K562 (cell line): ENCODE data around the gene CEP131. TPM values are rescaled to one million over a fixed set of nuclear protein-coding genes. Genes with fewer than 3 reads are reported as not detected.

Source experiments
- ATAC-seq: fragments of 200-7000 bp; cut with Tn5 transposase; 3 replicates; pipeline ENCODE4 v1.9.1; 2020; ENCODE audit warnings: moderate library complexity
- BruUV-seq: library from RNA; stranded (reverse); fragments of 400-500 nt; replicated peaks from 2 replicates; lab custom pipeline; 2021; lab: Mats Ljungman, UMichigan
- CTCF ChIA-PET: fragments of 300-600 bp; formaldehyde crosslinking; extraction: SDS; loops from one replicate; lab custom pipeline; 2021; ENCODE audit warnings: low intra/inter-chr PET ratio; lab: Yijun Ruan, JAX
- POLR2A ChIA-PET: fragments of 300-600, 350-650 bp; sonication (Branson Sonifier 250); formaldehyde crosslinking; extraction: SDS; loops from one replicate; lab custom pipeline; 2021; ENCODE audit warnings: antibody characterized with exemption, inconsistent platforms; lab: Yijun Ruan, JAX
- DNase-seq, 4 experiments: peaks; one replicate each; pipeline versions ENCODE4 v3.0.0 to v3.0.0-alpha.2; 2011 to 2018; ENCODE audit warnings: low spot score in 3 of 4, mixed read lengths in 3 of 4; ENCODE audit errors: extremely low read depth in 1 of 4
- FAIRE-seq: peaks from 2 replicates; lab custom pipeline; 2011; peaks lifted over from hg19 to GRCh38; lab: Jason Lieb, UNC
- H2AFZ ChIP-seq: 2 replicates; pipeline ENCODE4 v1.6.0; 2011; ENCODE audit warnings: low read depth, low read length, control low read depth, inconsistent platforms
- H3K27ac ChIP-seq: fragments of 200-600 bp; 3 replicates; pipeline ENCODE4 v1.8.0; 2011; ENCODE audit warnings: low read depth, mild to moderate bottlenecking, control low read depth, inconsistent platforms, low read length, moderate library complexity, mixed read lengths; ENCODE audit errors: extremely low read depth
- H3K27me3 ChIP-seq, 2 experiments: fragments of 300-600 bp in 1 of 2; 2 replicates in 1 of 2; 3 replicates in 1 of 2; pipeline versions ENCODE4 v1.6.0 to v1.8.0; 2011; ENCODE audit warnings: inconsistent platforms in 2 of 2, low read length in 2 of 2, mild to moderate bottlenecking in 1 of 2, mixed read lengths in 1 of 2, moderate library complexity in 1 of 2; ENCODE audit not compliant: control insufficient read depth in 2 of 2, insufficient read depth in 2 of 2
- H3K36me3 ChIP-seq: fragments of 300-600 bp; 3 replicates; pipeline ENCODE4 v1.8.0; 2011; ENCODE audit warnings: mild to moderate bottlenecking, low read length, inconsistent platforms; ENCODE audit not compliant: control insufficient read depth, insufficient read depth
- H3K4me1 ChIP-seq, 2 experiments: fragments of 200-600 bp in 1 of 2; replicated peaks in 1 of 2; 2 replicates in 1 of 2; 3 replicates in 1 of 2; pipeline versions ENCODE4 v1.5.1 to v1.8.0; 2011; ENCODE audit warnings: inconsistent platforms in 2 of 2, low read length in 2 of 2, mild to moderate bottlenecking in 1 of 2, mixed read lengths in 1 of 2, moderate library complexity in 1 of 2; ENCODE audit not compliant: control insufficient read depth in 2 of 2, insufficient read depth in 2 of 2
- H3K4me2 ChIP-seq: 2 replicates; pipeline ENCODE4 v1.6.1; 2011; ENCODE audit warnings: low read length, control low read depth, inconsistent platforms, mixed read lengths; ENCODE audit not compliant: insufficient read depth
- H3K4me3 ChIP-seq: fragments of 200-600 bp; sonication (generic), shearing (Covaris generic); 2 replicates; pipeline ENCODE4 v1.5.1; 2016; ENCODE audit warnings: control low read depth, inconsistent platforms
- H3K79me2 ChIP-seq: fragments of 200-600 bp; 3 replicates; pipeline ENCODE4 v1.8.0; 2011; ENCODE audit warnings: low read length, inconsistent platforms; ENCODE audit not compliant: control insufficient read depth, insufficient read depth
- H3K9ac ChIP-seq, 2 experiments: 2 replicates each; pipeline versions ENCODE4 v1.6.0 to v1.6.1; 2011; ENCODE audit warnings: low read depth in 2 of 2, low read length in 2 of 2, control low read depth in 1 of 2, inconsistent platforms in 1 of 2, mild to moderate bottlenecking in 1 of 2, mixed read lengths in 1 of 2; ENCODE audit not compliant: insufficient read depth in 1 of 2
- H3K9me1 ChIP-seq: one replicate; pipeline ENCODE4 v1.6.0; 2011; ENCODE audit warnings: inconsistent platforms, mild to moderate bottlenecking, low read length, moderate library complexity; ENCODE audit not compliant: control insufficient read depth, insufficient read depth
- H3K9me3 ChIP-seq: replicated peaks from 2 replicates; pipeline ENCODE4 v1.5.1; 2011; ENCODE audit warnings: low read depth, low read length, inconsistent platforms; ENCODE audit not compliant: control insufficient read depth, insufficient read depth
- H4K20me1 ChIP-seq: replicated peaks from 2 replicates; pipeline ENCODE4 v1.6.1; 2011; ENCODE audit warnings: low read length, inconsistent platforms, mixed read lengths; ENCODE audit not compliant: control insufficient read depth, insufficient read depth
- E2F1 ChIP-seq: sonication (generic); formaldehyde crosslinking; IDR thresholded peaks from 2 replicates; pipeline ENCODE4 v1.8.1; 2023; ENCODE audit warnings: mild to moderate bottlenecking, missing genetic modification reagents, moderate library complexity
- FOSL1 ChIP-seq: fragments of 200-800 bp; sonication (Bioruptor generic); conservative IDR thresholded peaks from 2 replicates; pipeline ENCODE4 v1.6.1; 2016; ENCODE audit warnings: missing genetic modification characterization, missing compliant biosample characterization
- GATA2 ChIP-seq: sonication (generic); formaldehyde crosslinking; IDR thresholded peaks from 2 replicates; pipeline ENCODE4 v1.4.0; 2020; ENCODE audit warnings: mild to moderate bottlenecking, missing genetic modification reagents
- GATAD2B ChIP-seq: fragments of 450-650 bp; IDR thresholded peaks from 2 replicates; pipeline ENCODE4 v1.6.1; 2017; ENCODE audit warnings: mild to moderate bottlenecking, borderline replicate concordance
- LCOR ChIP-seq: sonication (generic); formaldehyde crosslinking; IDR thresholded peaks from 2 replicates; pipeline ENCODE4 v1.8.0; 2022; ENCODE audit warnings: mild to moderate bottlenecking, missing genetic modification reagents
- WGBS: fragments of 100-300 bp; shearing (Covaris generic); methylation state at CpG from one replicate; pipeline ENCODE4 v1.1.6; 2016; ENCODE audit warnings: low coverage, mixed read lengths; ENCODE audit not compliant: insufficient coverage; ENCODE audit errors: missing lambda C conversion rate; 5-methylcytosine and 5-hydroxymethylcytosine counted together
- in situ Hi-C: fragments of 300-500 bp; cut with MboI; formaldehyde crosslinking; loops from 4 replicates; pipeline ENCODE4 v1.15.0; 2018; ENCODE audit warnings: inconsistent platforms, mixed read lengths
- intact Hi-C: fragments of 100-400 bp; cut with micrococcal nuclease; formaldehyde crosslinking; loops from 2 replicates; pipeline ENCODE4 v1.14.2; 2022
- polyA plus RNA-seq, 8 experiments: library from polyadenylated mRNA; depleted of rRNA in 4 of 8; stranded (reverse) in 5 of 8; unstranded in 3 of 8; fragments of >200 nt; fragmentation: Nextera tagmentation in 2 of 8; fragmentation: Illumina TruSeq in 1 of 8; extraction: Ambion mirVana in 2 of 8; extraction: Trizol in 1 of 8; gene quantifications; 2 replicates each; pipeline versions ENCODE4 v1.2.1 to v1.2.3, GENCODE V29; 2011 to 2014; ENCODE audit warnings: inconsistent platforms in 1 of 8, missing spikeins in 1 of 8
- total RNA-seq, 7 experiments: library from RNA; depleted of rRNA in 6 of 7; stranded (reverse); fragments of >200 nt in 6 of 7; fragmentation: Illumina TruSeq in 2 of 7; extraction: Trizol in 2 of 7; gene quantifications; 2 replicates each; pipeline versions ENCODE4 v1.2.1 to v1.2.3, GENCODE V29; 2011 to 2021; ENCODE audit warnings: low replicate concordance in 1 of 7

The CEP131 gene
- total and polyA plus RNA-seq, 9 of the 15 experiments (the other 6 are each of a cell fraction or from before 2014, with no cell fraction given): 0.24 to 21.2 (median 2.3) TPM

DNA sequence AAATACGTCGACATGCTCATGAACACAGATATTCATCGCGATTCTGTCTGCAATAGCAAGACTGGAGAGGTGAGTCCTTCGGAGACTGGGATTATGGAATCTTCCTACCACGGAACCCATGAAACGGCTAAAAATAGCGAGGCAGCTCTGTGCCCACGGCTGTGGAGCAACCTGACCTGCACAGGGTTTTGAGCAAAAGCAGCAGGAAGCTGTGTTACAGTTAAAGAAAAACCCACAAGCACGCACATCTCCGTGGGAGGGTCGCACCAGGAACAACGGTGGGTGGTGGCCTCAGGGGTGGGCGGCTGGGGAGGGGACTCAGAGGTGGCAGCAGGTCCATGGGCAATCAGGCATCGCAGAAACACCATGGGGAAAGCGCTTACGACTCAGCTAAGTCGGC is 47.5 kb upstream of the CEP131 start:
- no peaks in the 10 kb centered on the region for H4K20me1 ChIP-seq
- no peak overlapping the region for H3K27ac ChIP-seq
- DNase-seq (no peak), FAIRE-seq (no peak)
- H2AFZ ChIP-seq: no peak overlapping the region
- no peaks in the 10 kb centered on the region for H3K9me1 ChIP-seq
- no TSS peak for BruUV-seq
- CTCF ChIA-PET: no interaction called here
- H3K9ac ChIP-seq: peak overlapping the region in 1 of 2 experiments; percentile 39; a peak in 1 of 4 replicates
- H3K4me2 ChIP-seq: no peak overlapping the region
- H3K4me3 ChIP-seq: no peak overlapping the region
- 88% methylated on average over 12 of the region's 18 CpGs for WGBS
- H3K36me3 ChIP-seq: peaks cover 71% of the 10 kb centered on the region; the same call in 2 of the 3 replicates
- H3K79me2 ChIP-seq: no peaks in the 10 kb centered on the region
- TF ChIP-seq FOSL1 (tag): no peak
- no peak for TF ChIP-seq LCOR
- no peak for TF ChIP-seq E2F1 (CRISPR knock-in tag)
- no peak for TF ChIP-seq GATA2 (CRISPR knock-in tag)
- TF ChIP-seq GATAD2B: no peak
- TF ChIP-seq, all 486 proteins: peak for 0
- H3K4me1 ChIP-seq: peaks cover 2 to 19% of the 10 kb centered on the region in 2 experiments; a peak in 3 of 5 replicates
- intact Hi-C loops: no loop called here
- no peaks in the 10 kb centered on the region for H3K27me3 ChIP-seq
- in situ Hi-C loops: no loop called here
- no peaks in the 10 kb centered on the region for H3K9me3 ChIP-seq
- POLR2A ChIA-PET: interaction anchor here (0.6 kb wide), 1 partner anchor 170 kb away, joined by 6 read pairs; no protein-coding TSS in a partner anchor
- no peak for ATAC-seq
